SH-SY5Y (cell line): ENCODE data around the gene LINGO4.

Experiments used
- GATA2 ChIP-seq: IDR thresholded peaks from 2 replicates; pipeline ENCODE4 v1.6.1; 2011; ENCODE audit warnings: mild to moderate bottlenecking, low read depth, low read length
- GATA3 ChIP-seq: IDR thresholded peaks from 2 replicates; pipeline ENCODE4 v1.6.1; 2011; ENCODE audit warnings: low read depth, mild to moderate bottlenecking, low read length, moderate library complexity

DNA sequence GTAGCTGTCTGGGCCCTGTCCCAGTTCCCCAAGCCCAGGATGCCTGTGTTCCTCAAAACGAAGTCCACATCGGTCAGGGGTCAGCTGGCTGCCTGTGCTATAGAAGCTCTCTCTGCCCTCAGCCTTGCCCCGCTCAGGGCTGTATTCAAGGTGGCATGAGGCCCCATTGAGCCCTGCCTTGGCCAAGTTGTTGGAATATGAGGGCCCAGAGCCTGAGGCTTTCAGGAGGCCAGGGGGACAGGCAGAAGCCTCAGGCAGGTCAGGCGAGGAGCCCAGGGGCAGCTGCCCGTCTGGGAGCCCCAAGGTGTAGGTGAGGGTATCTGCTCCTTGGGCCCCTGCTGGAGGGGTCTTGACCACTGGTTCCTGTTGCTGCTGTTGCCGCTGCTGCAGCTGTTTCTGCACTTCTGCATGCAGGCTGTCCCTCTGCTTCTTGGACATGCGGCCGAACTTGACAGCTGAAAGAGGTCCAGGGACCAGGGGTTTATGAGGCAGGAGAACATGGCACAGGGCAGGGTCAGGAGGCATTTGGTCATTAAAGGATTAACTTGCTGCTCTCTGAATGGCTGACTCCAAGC lies 9.8 kb upstream of the LINGO4 start:
- TF ChIP-seq GATA2 = no peak
- no peak for TF ChIP-seq GATA3
